ENCODE data around the gene ROR2. TPM values are rescaled to one million over a fixed set of nuclear protein-coding genes. Genes with fewer than 3 reads are reported as not detected.

ROR2 gene
- total and polyA plus RNA-seq, 10 donors = 0.65 to 15.6 (median 6.0) TPM

- no peaks in the 10 kb centered on the region for H3K9me3 ChIP-seq
- peaks cover 0 to 21% (median 6%) of the 10 kb centered on the region in 6 donors for H3K4me1 ChIP-seq
- WGBS, 5 donors = 38 to 62% (median 51%) methylated on average over 16 to 17 of the region's 17 CpGs
- no peaks in the 10 kb centered on the region for H3K36me3 ChIP-seq
- intact Hi-C loops (cut with DNase I; ENCODE audit: low total_unique reads) = no loop called here
- H3K27me3 ChIP-seq (replicated peaks in 1 of 7) = peaks cover 0 to 34% (median 0%) of the 10 kb centered on the region in 7 donors
- no peak overlapping the region for H3K27ac ChIP-seq
- TF ChIP-seq CTCF (IDR thresholded peaks at IDR 0.05 in 8 of 11, conservative IDR thresholded peaks at IDR 0.05 in 3 of 11) (no peak), POLR2AphosphoS5 (IDR thresholded peaks at IDR 0.05) (peak in 2 of 3 donors; percentile 13 to 21), POLR2A (IDR thresholded peaks at IDR 0.05) (no peak)
- peak; percentile 63 for DNase-seq
- H3K4me3 ChIP-seq = no peak overlapping the region
These were observed 51.4 kb downstream of the ROR2 start for GRCh38 chr9:91898451-91899218.

GRCh38 chr9:91897201-91897600 is 52.8 kb downstream of the ROR2 start:
- no peaks in the 10 kb centered on the region for H3K9me3 ChIP-seq
- WGBS, 5 donors = 12 to 58% (median 37%) methylated on average over 1 of the region's 1 CpG
- DNase-seq = no peak
- H3K4me3 ChIP-seq = no peak overlapping the region
- peaks cover 0 to 21% (median 6%) of the 10 kb centered on the region in 6 donors for H3K4me1 ChIP-seq
- TF ChIP-seq CTCF (IDR thresholded peaks at IDR 0.05 in 8 of 11, conservative IDR thresholded peaks at IDR 0.05 in 3 of 11) = no peak
- no peak for TF ChIP-seq POLR2A (IDR thresholded peaks at IDR 0.05)
- TF ChIP-seq POLR2AphosphoS5 (IDR thresholded peaks at IDR 0.05) = no peak
- no peaks in the 10 kb centered on the region for H3K36me3 ChIP-seq
- no peak overlapping the region for H3K27ac ChIP-seq
- intact Hi-C loops (cut with DNase I; ENCODE audit: low total_unique reads) = no loop called here
- peaks cover 0 to 34% (median 0%) of the 10 kb centered on the region in 7 donors for H3K27me3 ChIP-seq (replicated peaks in 1 of 7)

GRCh38 chr9:91896513-91897121 is 53.4 kb downstream of the ROR2 start:
- TF ChIP-seq POLR2A (IDR thresholded peaks at IDR 0.05) = no peak
- TF ChIP-seq CTCF (IDR thresholded peaks at IDR 0.05 in 8 of 11, conservative IDR thresholded peaks at IDR 0.05 in 3 of 11) = no peak
- TF ChIP-seq POLR2AphosphoS5 (IDR thresholded peaks at IDR 0.05) = peak in 1 of 3 donors; percentile 8
- intact Hi-C loops (cut with DNase I; ENCODE audit: low total_unique reads) = no loop called here
- WGBS, 5 donors = 6 to 16% (median 14%) methylated on average over 10 to 11 of the region's 11 CpGs
- Histone ChIP-seq H3K4me1 (peaks cover 0 to 21% (median 6%) of the 10 kb centered on the region in 6 donors), H3K36me3 (no peaks in the 10 kb centered on the region), H3K27ac (peak overlapping the region in 1 of 8 donors; percentile 0), H3K27me3 (replicated peaks in 1 of 7) (peaks cover 0 to 34% (median 0%) of the 10 kb centered on the region in 7 donors), H3K4me3 (no peak overlapping the region), H3K9me3 (no peaks in the 10 kb centered on the region)
- DNase-seq = peak; percentile 40

GRCh38 chr9:91896097-91896496 is 53.9 kb downstream of the ROR2 start:
- H3K9me3 ChIP-seq = no peaks in the 10 kb centered on the region
- H3K4me1 ChIP-seq = peaks cover 0 to 21% (median 6%) of the 10 kb centered on the region in 6 donors
- no peaks in the 10 kb centered on the region for H3K36me3 ChIP-seq
- DNase-seq = no peak
- WGBS, 5 donors = 82 to 94% (median 89%) methylated on average over 7 of the region's 7 CpGs
- peaks cover 0 to 34% (median 0%) of the 10 kb centered on the region in 7 donors for H3K27me3 ChIP-seq (replicated peaks in 1 of 7)
- TF ChIP-seq CTCF (IDR thresholded peaks at IDR 0.05 in 8 of 11, conservative IDR thresholded peaks at IDR 0.05 in 3 of 11) (no peak), POLR2A (IDR thresholded peaks at IDR 0.05) (no peak), POLR2AphosphoS5 (IDR thresholded peaks at IDR 0.05) (no peak)
- intact Hi-C loops (cut with DNase I; ENCODE audit: low total_unique reads) = no loop called here
- peak overlapping the region in 1 of 8 donors; percentile 0 for H3K27ac ChIP-seq
- H3K4me3 ChIP-seq = no peak overlapping the region
